SIG-M5 treated with dmso at 0.1 percent for 504 hours (cell line): ENCODE measurements around the gene ECE1.

Experiments used
- DNase-seq: peaks from one replicate; lab custom pipeline; 2025; ENCODE audit not compliant: unreplicated experiment; lab: John Stamatoyannopoulos, UW

ECE1 gene

DNA sequence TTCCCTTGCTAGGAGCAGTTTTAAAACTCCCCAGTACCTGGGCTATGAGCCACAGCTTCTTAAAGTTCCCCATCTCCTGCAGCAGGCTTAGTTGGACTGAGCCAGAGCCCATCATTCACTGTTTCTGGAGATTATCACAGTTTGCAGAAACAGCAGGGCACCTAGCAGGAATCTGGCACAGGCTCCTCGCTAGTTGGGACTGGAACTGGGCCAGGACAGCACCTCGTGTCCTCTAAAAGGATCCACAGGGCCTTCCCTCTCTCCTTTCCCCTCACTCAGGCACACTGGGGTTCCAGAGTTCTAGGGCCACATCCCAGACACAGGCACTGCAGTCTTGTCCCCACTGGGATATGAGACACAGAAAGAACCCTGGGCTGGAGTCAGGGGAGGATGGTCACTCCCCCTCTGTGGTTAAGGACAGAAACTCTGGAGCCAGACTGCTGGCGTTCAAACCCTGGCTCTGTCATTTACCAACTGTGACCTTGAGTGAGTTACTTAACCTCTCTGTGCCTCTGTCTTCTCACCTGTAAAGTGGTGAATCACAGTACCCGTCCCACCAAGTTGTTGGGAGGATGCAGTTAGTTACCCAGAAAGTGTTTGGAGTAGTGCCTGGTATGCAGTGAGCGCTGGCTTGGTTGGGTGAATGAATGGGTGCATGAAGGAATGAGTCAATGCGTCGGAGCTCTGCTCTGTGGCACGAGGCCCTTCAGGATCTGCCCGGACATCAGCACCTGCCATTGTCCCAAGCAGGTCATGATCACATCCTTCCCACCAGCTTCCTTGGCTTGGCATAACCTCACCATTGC is 18.8 kb upstream of the ECE1 start:
- DNase-seq = no peak

DNA sequence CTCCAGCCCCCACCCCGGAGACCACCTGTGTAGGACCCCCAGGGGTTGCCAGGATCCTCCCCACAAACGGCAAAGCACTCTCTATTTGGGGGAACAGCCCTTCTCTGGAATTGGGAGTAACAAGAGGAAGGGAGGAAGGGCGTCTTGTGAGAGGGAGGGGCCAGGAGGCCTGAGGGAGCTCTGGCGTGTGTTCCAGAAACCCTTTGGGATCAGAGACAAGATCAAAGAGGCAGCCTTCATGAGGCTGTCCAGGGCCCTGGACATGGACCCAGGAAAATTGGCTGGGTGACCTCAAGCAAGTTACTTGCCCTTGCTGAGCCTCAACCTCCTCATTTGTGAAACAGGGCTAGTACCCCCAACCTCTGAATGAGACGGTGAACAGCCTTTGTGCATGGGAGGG is 18.1 kb upstream of the ECE1 start:
- DNase-seq = no peak

DNA sequence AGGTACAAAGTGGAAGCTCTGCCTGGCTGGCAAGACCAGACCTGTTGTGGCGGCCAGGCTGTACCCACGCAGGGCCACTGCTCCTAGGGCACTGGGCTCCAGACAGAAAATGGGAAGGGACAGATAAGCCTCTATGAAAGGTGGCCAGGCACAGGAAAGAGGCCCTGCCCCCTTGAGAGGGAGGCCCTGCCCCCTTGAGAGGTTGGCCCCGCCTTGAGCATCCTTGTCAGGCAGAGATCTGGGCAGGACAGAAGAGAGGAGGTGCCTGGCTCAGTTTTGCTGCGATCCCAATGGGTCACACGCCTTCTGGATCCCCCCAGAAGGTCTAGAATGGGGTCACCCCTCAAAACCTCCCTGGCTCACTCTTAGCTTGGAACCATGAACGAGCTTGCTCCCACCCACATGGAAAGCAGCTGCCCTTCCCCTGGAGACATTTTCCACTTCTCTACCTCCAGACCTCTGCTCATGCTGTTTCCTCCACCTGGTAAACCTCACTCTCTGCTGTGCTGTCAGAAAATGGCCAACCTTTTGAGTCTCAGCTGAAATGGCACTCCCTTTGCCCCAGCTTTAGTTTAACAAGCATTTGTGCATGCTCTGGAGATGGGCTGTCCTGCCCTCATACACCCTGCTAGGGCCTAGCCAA is 17.5 kb upstream of the ECE1 start:
- no peak for DNase-seq

DNA sequence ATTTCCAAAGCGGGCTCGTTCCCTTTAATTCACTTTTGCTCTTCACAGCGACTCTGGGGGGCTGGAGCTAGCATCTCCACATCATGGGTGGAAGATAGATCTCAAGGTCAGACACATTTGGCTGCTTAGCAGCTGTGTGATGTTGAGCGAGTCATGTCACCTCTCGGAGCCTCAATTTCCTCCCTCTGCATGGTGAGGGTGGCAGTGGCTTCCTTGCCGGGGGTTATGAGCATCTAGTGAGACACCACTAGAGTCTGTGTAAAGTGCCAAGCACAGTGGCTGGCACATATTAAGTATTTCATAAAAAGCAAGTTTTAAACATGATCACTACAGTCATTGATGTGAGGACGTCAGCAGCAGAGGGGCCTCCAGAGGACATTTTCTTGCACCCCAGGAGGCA is 16.9 kb upstream of the ECE1 start:
- DNase-seq = no peak

DNA sequence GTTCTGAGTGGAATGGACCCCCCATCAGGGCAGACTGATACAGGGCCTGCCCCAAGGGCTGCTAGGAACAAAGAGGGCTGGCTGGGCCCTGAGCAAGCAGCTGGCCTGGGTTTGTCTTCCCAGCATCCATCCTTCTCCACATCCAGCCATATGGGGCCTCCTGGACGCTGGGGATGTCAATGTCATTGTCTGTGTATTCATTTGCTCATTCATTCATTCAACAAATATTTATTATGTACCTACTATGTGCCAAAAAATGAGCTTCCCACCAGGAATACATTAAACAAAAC is 15.6 kb upstream of the ECE1 start:
- DNase-seq = no peak

DNA sequence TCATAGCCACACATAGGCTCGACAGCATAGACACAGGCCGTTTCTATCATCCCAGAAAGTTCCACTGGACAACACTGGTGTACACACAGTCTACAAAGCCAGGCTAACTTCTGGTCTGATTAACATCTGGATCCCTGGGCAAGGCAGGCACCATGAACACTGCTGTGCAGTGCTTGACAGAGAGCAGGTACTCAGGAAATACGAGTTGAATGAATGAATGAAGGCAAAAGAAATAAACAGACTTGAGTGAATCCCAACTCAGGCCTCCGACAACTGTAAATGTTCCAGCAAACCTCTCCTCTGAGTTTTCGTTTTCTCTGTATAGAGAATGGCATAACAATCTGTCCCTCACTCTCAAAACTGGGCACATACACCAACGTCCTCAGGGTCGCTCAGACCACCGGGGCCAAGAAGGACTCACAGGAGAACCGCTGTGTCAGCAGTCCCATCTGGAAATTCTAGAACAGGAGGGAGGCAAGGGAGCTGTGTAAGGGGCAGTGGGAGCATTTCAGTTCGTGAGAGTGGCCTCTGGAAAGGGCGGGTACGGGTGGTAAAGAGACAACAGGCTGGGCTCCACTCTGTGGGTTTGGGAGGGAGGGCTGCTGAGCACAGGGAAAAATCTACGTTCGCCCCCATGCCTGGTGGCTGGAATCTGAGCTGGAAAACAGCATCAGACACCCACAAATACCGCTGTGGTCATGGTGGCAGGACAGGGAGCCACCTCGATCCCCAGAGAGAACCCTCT is 15.1 kb upstream of the ECE1 start:
- no peak for DNase-seq

DNA sequence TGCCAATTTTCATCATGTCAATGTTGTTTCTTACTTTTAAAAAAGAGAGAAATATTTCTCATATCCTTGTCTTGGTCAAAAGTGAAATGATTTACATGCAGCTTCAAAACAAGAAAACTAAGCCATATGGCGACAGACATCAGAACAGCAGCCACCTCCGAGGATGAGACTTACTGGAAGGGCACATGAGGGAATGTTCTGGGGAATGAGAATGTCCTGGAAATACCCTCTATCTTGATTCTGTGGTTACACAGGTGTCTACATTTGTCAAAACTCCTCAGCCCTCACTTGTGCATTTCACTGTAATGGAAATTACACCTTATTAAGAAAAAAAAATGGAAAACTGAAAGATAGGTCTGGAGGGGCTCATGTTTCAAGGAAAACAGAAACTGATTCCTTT is 14.2 kb upstream of the ECE1 start:
- DNase-seq = no peak

DNA sequence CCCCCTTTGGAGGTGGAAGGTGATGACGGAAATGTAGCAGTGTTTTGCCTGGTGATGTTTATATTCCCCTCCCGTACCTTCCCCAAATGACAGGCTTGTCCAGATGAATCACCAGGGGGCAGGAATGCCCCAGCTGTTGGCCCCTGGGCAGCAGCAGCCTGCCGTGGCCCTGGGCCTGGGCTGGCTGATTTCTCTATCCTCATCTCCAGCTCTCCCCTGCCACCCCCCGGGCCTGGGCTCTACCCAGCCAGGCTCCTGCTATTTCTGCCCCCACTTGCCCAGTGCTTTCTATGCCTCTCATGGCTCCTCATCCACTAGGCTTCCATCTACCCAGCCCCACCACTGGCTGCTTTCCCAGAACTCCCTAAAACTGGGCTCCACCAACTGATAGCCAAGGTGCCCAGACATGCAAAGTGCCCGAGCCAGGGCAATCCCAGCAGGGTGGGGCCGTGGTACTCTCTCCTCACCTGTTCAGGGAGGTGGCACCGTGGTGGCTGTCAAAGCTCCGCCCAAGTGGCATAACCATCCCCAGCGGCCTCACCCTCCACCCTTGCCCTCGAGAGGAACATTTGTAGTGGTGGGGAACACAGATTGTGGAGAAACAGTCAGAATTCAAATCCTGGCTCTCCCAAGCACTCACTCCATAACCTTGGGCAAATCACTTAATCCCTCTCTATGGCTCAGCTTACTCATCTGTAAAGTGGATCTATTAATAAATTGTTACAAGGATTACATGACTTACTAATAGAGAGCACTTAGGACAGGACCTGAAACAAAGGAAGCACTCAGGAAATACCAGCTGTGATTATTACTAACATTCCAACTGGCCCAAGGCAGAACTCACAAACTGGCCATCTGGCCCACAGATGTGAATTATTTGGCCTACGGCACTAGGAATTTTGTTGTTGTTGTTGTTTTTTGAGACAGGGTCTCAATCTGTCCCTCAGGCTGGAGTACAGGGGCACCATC is 12.8 kb upstream of the ECE1 start:
- DNase-seq = no peak

DNA sequence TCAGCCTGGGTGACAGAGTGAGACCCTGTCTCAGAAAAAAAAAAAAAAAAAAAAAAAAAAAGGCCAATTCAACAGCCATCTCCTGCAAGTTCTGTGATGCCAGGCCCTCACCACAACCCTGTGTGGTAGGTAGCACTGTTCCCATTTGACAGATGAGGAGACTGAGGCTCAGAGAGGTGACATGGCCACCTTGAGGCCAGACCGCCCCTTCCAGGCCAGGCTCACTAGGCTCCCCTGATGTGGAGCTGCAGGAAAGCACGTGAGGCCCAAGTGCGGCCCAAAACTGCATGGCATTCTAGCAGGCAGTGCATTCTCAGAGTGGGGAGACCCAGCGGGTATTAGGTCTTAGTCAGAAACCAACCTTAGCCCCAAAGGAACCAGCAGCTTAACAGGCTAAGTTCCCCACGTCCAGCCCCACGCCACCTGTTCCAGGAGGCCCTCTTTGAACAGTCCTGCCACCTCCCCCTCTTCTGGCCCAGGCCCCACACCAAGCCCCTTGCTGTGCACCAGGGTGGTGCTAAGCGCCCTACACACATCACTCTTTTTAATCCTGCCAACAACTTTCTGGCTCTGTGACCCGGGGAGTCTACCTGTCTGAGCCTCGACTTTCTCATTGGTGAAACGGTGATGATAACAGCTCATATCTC is 11.7 kb upstream of the ECE1 start:
- DNase-seq = no peak

DNA sequence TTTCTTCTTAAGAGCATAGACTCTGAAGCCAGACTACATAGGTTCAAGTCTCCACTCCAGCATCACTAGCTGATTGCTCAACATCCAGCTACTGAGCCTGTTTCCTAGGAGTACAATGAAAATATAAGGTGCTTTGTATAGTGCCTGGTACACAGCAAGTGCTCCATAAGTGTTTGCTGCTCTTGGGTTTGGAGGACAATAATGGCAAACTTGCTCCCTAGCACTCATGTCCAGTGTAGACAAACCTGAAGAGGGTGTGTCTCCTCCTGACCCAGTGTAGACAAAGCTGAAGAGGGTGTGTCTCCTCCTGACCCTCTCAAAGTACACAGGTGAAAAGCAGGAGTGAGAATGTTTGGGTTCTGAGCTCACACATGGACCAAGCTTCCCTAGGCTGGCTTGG is 10.5 kb upstream of the ECE1 start:
- no peak for DNase-seq

DNA sequence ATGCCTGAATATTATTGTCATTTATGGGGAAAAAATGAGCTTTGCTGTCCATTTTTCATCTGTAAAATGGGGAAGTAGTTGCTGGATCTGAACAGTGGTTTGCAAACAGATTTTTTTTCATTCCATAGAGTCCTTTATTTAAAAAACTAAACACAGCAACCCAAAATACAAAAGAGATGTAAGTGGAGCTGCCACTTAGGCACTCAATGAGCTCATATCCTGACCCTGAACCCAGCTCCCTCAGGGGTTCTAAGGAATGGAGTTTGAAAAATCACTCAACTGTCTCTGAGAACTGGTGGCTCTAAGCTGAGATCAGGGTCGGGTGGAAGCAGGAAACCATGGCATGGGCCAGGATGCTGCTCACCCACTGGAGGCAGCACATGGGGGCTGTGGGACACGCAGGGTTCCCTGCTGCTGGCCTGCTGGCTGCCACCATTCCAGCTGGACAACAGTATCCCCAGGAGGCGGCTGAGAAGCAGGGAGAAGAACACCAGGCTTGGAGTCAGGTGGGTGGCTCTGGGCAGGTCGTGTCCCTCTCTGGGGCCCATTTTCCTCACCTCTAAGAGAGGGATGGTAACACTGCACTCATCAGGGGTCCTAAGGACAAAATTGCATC is 9.6 kb upstream of the ECE1 start:
- DNase-seq = no peak

DNA sequence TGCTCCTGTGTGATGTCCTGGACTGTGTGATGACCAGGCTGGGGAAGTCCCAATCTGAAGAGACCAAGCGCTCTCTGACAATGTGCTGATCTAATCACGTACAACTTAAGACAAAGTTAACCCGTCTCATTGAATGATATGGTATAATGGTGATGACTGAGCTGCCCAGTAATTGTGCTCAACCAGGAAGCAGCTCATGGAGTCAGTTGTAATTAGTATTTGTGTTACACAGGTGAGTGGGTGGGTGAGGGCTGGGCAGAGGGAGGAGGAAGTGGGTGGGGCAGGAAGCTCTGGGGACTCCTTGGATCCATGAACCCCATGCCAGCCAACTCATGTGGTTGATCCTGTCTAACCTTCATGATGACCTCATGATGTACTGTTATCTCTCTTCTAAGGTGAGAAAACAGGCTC is 8.7 kb upstream of the ECE1 start:
- DNase-seq = no peak

DNA sequence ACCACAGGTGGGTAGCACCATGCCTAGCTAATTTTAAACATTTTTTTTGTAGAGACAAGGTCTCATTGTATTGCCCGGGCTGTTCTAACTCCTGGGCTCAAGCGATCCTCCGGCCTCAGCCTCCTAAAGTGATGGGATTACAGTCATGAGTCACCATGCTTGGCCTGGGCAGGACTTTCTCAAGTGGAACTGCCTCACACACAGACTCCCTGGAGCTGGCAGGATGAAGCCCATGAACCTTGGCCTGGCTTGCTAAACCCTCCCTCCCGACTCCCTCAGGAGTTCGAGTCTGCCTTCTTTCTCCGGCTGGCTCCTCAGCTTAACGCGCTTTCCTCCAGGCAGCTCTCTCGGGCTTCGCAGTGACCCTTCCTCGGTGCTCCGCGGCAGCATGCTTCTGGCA is 7.7 kb upstream of the ECE1 start:
- no peak for DNase-seq

DNA sequence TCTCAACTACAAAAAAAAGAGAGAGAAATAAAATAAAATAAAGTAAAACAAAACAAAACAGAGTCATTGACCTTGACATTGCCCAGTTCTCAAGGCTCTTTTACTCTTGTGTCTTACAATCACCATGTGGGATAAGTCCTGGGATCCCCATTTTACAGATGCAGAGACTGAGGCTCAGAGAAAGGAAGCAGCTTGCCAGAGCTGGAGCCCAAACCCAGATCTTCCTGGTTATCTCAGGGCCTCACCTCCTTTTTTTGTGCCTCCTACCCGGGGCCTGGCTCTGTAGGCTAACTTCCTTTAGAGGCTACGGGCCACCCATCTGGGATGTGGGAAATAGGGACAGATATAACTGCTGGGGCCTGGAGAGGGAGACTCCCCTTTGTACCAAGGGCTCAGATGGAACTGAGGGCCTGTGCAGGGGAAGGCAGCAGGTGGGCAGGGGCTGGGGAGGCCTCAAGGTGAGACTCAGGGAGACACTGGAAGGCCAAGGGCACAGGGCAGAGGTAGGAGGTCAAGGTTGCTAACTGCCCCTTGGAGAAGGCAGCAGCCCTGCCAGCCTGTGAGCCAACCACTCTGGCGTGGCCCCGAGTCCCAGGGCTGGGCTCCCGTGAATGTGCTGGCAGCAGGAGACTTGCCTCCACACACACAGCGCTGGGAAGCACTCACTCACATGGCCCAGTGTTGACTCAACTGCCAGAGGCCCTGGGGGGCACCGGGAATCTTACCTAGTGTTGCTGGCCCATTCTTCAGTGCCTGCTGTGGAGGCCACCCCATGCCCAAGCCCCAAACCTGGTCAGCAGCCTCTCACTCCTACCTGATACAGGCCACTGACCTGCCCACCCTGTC is 6.5 kb upstream of the ECE1 start:
- no peak for DNase-seq

DNA sequence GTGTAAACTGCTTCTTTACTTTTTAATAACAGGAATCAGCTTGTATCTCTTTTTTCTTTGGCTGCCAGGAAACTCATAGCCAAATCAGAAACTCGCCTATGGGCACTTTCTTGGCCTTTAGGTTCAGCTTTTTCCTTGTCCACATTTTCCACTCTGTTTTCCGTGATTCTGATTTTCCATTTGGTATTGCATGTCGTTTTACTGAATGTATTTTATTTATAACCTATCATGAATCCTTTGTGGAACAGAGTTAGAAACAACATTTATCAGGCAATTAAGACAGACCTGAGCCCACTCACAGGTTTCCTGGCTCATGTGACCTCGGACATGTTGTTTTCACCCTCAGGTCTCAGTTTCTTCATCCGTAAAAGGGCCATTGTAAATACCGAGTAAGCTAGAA is 5.3 kb upstream of the ECE1 start:
- no peak for DNase-seq

DNA sequence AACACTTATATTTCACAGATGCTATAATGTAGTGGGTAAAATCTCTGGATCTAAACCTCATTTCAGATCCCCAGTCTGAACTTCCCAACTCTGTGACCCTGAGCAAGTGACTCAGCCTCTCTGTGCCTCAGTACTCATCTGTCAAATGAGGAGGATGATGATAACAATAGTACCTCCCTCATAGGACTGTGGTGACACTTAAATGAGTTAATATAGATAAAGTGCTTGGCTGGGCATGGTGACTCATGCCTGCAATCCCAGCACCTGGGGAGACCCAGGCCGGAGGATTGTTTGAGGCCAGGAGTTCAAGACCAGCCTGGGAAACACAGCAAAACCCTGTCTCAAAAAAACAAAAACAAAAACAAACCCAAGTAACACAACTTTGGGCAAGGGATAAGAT is 4.7 kb upstream of the ECE1 start:
- no peak for DNase-seq

DNA sequence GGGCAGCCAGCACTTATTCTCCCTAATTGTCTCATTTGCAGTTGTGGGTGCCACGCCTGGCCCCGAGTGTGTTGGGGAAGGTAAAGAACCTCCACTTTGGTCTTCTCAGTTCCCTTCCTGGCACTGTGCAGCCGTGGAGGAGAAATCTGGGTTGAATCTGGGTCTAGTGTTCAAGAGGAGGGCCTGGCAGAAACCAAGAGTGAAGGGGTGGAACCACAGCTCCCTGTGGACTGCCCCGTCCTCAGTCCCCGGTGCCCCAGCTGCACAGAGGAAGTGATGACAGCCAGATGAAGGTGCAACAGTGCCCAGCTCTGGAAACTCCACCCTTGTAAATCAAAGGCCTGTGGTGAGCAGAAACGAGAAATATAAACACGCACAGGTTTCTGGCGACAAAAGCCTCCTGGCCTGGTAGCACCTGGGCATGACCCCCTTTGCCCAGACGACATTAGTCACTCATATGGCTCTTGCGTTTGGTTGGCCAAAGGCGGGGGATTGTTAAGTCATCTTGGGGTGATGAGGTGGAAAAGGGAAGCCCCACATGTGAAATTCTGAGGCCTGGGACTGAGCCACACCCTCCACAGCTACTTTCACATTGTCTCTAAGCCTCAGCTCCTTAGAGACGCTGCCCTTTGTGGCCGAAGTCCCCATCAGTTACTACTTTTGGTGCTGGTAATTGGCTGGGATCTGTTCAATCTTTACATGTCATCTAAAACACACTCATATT is 4.2 kb upstream of the ECE1 start:
- DNase-seq = peak; percentile 65

DNA sequence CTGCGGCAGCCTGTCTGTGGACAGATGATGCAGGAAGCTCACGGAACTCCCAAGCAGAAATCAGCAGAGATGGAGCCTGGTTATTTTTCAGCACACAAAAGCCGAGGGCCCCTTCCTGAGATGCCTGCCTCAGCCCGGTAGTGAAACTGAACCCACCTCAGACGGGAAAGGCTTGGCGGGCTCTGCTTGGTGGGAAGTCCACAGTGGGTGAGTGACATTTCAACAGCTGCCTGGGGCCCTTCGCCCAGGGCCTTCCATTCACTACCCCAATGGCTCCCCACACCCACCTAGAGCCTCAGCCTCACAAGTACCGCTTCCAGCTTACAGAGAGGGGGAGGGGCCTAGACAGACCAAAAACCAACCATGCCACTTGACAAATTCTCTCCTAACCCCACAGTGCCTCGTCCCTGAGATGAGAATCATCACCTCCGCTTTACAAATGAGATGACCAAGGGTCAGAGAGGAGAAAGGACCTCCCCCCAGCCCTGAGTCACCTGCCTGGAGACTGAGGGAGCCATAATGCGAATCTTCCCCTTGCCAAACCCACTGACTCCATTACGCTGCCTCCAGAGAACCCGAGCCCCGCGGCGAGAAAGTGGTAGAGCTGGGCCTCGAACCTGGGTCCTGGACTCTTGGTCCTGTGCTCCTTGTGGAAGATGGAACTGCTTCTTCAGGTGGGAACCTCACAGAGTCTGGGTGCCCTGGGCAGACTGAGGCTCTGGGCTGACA is 3.4 kb upstream of the ECE1 start:
- no peak for DNase-seq
